ENCODE results near the gene FPGS. TPM values are rescaled to one million over a fixed set of nuclear protein-coding genes. Genes with fewer than 3 reads are reported as not detected.

FPGS gene
- total and polyA plus RNA-seq, 4 donors, result 20.4 to 61.1 (median 42.7) TPM

DNA sequence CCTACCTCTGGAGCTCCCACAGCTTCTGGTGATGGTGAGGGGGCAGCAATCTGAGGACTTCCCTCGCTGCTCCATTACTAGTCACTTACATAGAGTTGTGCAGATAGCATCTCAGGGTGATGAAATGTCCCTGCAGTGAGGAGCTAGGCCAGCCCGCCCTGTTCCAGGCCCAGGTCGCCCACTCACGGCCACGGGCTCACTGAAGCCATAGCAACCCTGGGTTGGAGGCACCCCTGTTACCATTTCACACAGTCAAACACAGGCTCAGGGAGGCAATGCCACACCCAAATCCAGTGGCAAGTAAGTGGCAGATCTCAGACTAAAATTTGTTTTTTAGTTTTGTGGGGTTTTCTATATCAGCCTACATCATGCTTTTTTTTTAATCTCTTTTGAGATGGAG, 43.8 kb upstream of the FPGS start (continued):
- TF ChIP-seq, protein P1, sequence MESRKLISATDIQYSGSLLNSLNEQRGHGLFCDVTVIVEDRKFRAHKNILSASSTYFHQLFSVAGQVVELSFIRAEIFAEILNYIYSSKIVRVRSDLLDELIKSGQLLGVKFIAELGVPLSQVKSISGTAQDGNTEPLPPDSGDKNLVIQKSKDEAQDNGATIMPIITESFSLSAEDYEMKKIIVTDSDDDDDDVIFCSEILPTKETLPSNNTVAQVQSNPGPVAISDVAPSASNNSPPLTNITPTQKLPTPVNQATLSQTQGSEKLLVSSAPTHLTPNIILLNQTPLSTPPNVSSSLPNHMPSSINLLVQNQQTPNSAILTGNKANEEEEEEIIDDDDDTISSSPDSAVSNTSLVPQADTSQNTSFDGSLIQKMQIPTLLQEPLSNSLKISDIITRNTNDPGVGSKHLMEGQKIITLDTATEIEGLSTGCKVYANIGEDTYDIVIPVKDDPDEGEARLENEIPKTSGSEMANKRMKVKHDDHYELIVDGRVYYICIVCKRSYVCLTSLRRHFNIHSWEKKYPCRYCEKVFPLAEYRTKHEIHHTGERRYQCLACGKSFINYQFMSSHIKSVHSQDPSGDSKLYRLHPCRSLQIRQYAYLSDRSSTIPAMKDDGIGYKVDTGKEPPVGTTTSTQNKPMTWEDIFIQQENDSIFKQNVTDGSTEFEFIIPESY (IDR thresholded peaks at IDR 0.05), result no peak

DNA sequence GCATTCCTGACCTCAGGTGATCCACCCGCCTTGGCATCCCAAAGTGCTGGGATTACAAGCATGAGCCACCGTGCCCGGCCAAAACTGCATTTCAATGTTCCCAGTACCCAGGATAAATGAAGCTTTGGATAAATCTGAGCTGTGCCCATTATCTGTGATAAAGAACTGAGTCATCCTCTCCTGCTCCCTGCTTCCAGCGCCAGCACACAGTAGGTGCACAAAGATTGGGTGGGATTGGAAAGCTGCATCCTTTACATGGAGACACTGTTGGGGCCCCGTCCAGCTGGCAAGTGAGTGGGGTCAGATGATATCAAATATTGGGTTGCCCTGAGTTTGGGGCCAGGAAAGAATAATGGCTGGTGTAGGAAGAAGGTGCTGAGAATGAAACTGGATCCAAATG, 41.6 kb upstream of the FPGS start:
- Histone ChIP-seq H3K27me3 (ENCODE audit: control insufficient read depth in 4 of 4, insufficient read depth in 4 of 4, low read length in 3 of 4) (no peaks in the 10 kb centered on the region), H3K9ac (ENCODE audit: low read depth in 1 of 2, low read length in 2 of 2) (no peak overlapping the region), H3K36me3 (ENCODE audit: control insufficient read depth in 4 of 4, insufficient read depth in 3 of 4, low read depth in 1 of 4, low read length in 3 of 4) (no peaks in the 10 kb centered on the region), H3K9me3 (ENCODE audit: control insufficient read depth in 4 of 4, low read length in 3 of 4) (no peaks in the 10 kb centered on the region), H3K4me1 (ENCODE audit: control insufficient read depth in 4 of 4, insufficient read depth in 4 of 4, low read length in 3 of 4) (peaks cover 0 to 6% (median 2%) of the 10 kb centered on the region in 4 donors), H3K27ac (ENCODE audit: low read depth in 1 of 2, low read length in 2 of 2) (no peak overlapping the region), H3K4me3 (ENCODE audit: low read depth in 1 of 3, low read length in 3 of 3) (no peak overlapping the region)
- no peak for TF ChIP-seq RXRA (IDR thresholded peaks at IDR 0.05)
- TF ChIP-seq HNF4G (IDR thresholded peaks at IDR 0.05), result no peak
- TF ChIP-seq FOXA2 (IDR thresholded peaks at IDR 0.05), result no peak
- no peak for TF ChIP-seq GABPA (IDR thresholded peaks at IDR 0.05 in 1 of 2, conservative IDR thresholded peaks at IDR 0.05 in 1 of 2)
- TF ChIP-seq, protein P2, sequence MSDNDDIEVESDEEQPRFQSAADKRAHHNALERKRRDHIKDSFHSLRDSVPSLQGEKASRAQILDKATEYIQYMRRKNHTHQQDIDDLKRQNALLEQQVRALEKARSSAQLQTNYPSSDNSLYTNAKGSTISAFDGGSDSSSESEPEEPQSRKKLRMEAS (IDR thresholded peaks at IDR 0.05), result no peak
- TF ChIP-seq, protein P3, sequence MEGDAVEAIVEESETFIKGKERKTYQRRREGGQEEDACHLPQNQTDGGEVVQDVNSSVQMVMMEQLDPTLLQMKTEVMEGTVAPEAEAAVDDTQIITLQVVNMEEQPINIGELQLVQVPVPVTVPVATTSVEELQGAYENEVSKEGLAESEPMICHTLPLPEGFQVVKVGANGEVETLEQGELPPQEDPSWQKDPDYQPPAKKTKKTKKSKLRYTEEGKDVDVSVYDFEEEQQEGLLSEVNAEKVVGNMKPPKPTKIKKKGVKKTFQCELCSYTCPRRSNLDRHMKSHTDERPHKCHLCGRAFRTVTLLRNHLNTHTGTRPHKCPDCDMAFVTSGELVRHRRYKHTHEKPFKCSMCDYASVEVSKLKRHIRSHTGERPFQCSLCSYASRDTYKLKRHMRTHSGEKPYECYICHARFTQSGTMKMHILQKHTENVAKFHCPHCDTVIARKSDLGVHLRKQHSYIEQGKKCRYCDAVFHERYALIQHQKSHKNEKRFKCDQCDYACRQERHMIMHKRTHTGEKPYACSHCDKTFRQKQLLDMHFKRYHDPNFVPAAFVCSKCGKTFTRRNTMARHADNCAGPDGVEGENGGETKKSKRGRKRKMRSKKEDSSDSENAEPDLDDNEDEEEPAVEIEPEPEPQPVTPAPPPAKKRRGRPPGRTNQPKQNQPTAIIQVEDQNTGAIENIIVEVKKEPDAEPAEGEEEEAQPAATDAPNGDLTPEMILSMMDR (IDR thresholded peaks at IDR 0.05; ENCODE audit: low read depth, low read length, missing input control), result no peak
- 64% methylated on average over 5 of the region's 5 CpGs for WGBS
- DNase-seq (ENCODE audit: low spot score), result no peak

DNA sequence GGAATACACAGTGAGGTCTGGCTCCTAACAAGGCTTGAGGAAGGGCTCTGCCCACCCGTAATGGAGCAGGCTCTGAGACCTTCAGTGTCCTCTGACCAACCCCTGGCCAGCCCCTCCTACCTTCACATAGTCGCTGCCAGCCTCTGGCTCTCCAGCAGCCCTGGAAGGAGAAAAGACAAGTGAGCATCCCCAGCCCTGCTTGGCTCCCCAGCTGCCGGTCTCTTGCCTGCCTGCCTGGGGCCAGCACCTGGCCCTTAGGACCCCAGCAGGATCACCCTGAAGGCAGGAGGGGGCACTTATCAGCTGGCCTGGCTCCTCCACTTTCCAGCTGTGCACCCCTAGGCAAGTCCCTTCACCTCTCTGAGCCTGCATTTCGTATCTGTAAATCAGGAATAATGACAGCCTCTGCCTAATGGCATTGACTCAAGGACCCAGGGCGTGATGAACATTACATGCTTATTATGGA, 41.2 kb upstream of the FPGS start:
- no peak for DNase-seq (ENCODE audit: low spot score)
- WGBS, result 50% methylated on average over 5 of the region's 5 CpGs
- H3K4me1 ChIP-seq (ENCODE audit: control insufficient read depth in 4 of 4, insufficient read depth in 4 of 4, low read length in 3 of 4), result peaks cover 0 to 6% (median 2%) of the 10 kb centered on the region in 4 donors
- H3K9me3 ChIP-seq (ENCODE audit: control insufficient read depth in 4 of 4, low read length in 3 of 4), result no peaks in the 10 kb centered on the region
- TF ChIP-seq YY1 (IDR thresholded peaks at IDR 0.05) (no peak), HNF4G (IDR thresholded peaks at IDR 0.05) (no peak), EGR1 (IDR thresholded peaks at IDR 0.05; ENCODE audit: low read depth in 2 of 2) (no peak), RAD21 (IDR thresholded peaks at IDR 0.05) (no peak), GABPA (IDR thresholded peaks at IDR 0.05 in 1 of 2, conservative IDR thresholded peaks at IDR 0.05 in 1 of 2) (no peak), HNF4A (conservative IDR thresholded peaks at IDR 0.05) (no peak), SP1 (IDR thresholded peaks at IDR 0.05) (no peak)
- TF ChIP-seq, protein P4, sequence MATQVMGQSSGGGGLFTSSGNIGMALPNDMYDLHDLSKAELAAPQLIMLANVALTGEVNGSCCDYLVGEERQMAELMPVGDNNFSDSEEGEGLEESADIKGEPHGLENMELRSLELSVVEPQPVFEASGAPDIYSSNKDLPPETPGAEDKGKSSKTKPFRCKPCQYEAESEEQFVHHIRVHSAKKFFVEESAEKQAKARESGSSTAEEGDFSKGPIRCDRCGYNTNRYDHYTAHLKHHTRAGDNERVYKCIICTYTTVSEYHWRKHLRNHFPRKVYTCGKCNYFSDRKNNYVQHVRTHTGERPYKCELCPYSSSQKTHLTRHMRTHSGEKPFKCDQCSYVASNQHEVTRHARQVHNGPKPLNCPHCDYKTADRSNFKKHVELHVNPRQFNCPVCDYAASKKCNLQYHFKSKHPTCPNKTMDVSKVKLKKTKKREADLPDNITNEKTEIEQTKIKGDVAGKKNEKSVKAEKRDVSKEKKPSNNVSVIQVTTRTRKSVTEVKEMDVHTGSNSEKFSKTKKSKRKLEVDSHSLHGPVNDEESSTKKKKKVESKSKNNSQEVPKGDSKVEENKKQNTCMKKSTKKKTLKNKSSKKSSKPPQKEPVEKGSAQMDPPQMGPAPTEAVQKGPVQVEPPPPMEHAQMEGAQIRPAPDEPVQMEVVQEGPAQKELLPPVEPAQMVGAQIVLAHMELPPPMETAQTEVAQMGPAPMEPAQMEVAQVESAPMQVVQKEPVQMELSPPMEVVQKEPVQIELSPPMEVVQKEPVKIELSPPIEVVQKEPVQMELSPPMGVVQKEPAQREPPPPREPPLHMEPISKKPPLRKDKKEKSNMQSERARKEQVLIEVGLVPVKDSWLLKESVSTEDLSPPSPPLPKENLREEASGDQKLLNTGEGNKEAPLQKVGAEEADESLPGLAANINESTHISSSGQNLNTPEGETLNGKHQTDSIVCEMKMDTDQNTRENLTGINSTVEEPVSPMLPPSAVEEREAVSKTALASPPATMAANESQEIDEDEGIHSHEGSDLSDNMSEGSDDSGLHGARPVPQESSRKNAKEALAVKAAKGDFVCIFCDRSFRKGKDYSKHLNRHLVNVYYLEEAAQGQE (IDR thresholded peaks at IDR 0.05), result no peak
- H3K9ac ChIP-seq (ENCODE audit: low read depth in 1 of 2, low read length in 2 of 2), result no peak overlapping the region
- H3K27me3 ChIP-seq (ENCODE audit: control insufficient read depth in 4 of 4, insufficient read depth in 4 of 4, low read length in 3 of 4), result no peaks in the 10 kb centered on the region
- no peaks in the 10 kb centered on the region for H3K36me3 ChIP-seq (ENCODE audit: control insufficient read depth in 4 of 4, insufficient read depth in 3 of 4, low read depth in 1 of 4, low read length in 3 of 4)
- H3K27ac ChIP-seq (ENCODE audit: low read depth in 1 of 2, low read length in 2 of 2), result no peak overlapping the region
- no peak overlapping the region for H3K4me3 ChIP-seq (ENCODE audit: low read depth in 1 of 3, low read length in 3 of 3)

Measured in liver (tissue), 9 donors.